SK-N-SH treated with all-trans-retinoic acid at 6 μM for 48 hours (cell line): ENCODE measurements around the gene NXPH1.
"Not testable (repeated sequence)": the region's sequence is repeated elsewhere in the genome, so short reads cannot be mapped to it uniquely, and the experiment has no call there.

Source experiments
- ATAC-seq: fragments of 200-7000 bp; cut with Tn5 transposase; 3 replicates; pipeline ENCODE4 v1.9.1; 2020; ENCODE audit warnings: mild to moderate bottlenecking, moderate library complexity
- ARNTL ChIP-seq: fragments of 450-650 bp; formaldehyde crosslinking; IDR thresholded peaks from 2 replicates; pipeline ENCODE4 v1.5.0; 2020; ENCODE audit warnings: low read depth, mild to moderate bottlenecking, moderate library complexity, borderline replicate concordance
- BACH2 ChIP-seq: fragments of 250-450 bp; sonication (Bioruptor Pico); IDR thresholded peaks from 2 replicates; pipeline ENCODE4 v1.9.0; 2021; ENCODE audit warnings: mild to moderate bottlenecking, borderline replicate concordance
- CREB5 ChIP-seq: fragments of 250-450 bp; sonication (Bioruptor Pico); IDR thresholded peaks from 2 replicates; pipeline ENCODE4 v1.5.1; 2020; ENCODE audit warnings: low read depth, mild to moderate bottlenecking, moderate library complexity
- CSDC2 ChIP-seq: fragments of 250-450 bp; sonication (Bioruptor Pico); IDR thresholded peaks from 2 replicates; pipeline ENCODE4 v1.5.0; 2020; ENCODE audit warnings: mild to moderate bottlenecking, moderate library complexity
- CSRNP3 ChIP-seq: fragments of 250-450 bp; sonication (Bioruptor Pico); IDR thresholded peaks from 2 replicates; pipeline ENCODE4 v1.5.1; 2021; ENCODE audit warnings: mild to moderate bottlenecking, moderate library complexity
- ESRRG ChIP-seq: fragments of 250-450 bp; sonication (Bioruptor Pico); IDR thresholded peaks from 2 replicates; pipeline ENCODE4 v1.6.1; 2021; ENCODE audit warnings: mild to moderate bottlenecking
- GLIS3 ChIP-seq: fragments of 250-450 bp; sonication (Bioruptor Pico); IDR thresholded peaks from 2 replicates; pipeline ENCODE4 v1.5.0; 2020; ENCODE audit warnings: mild to moderate bottlenecking, moderate library complexity
- ISL1 ChIP-seq: fragments of 250-450 bp; sonication (Bioruptor Pico); IDR thresholded peaks from 2 replicates; pipeline ENCODE4 v2.1.2; 2022; ENCODE audit warnings: mild to moderate bottlenecking, moderate library complexity
- PATZ1 ChIP-seq: fragments of 250-450 bp; sonication (Bioruptor Pico); IDR thresholded peaks from 2 replicates; pipeline ENCODE4 v1.8.0; 2020; ENCODE audit warnings: mild to moderate bottlenecking, moderate library complexity, borderline replicate concordance
- POU6F1 ChIP-seq: fragments of 250-450 bp; sonication (Bioruptor Pico); IDR thresholded peaks from 2 replicates; pipeline ENCODE4 v1.8.0; 2021; ENCODE audit warnings: low read depth, mild to moderate bottlenecking, moderate library complexity, borderline replicate concordance
- PPARA ChIP-seq: fragments of 250-450 bp; sonication (Bioruptor Pico); IDR thresholded peaks from 2 replicates; pipeline ENCODE4 v1.5.0; 2020; ENCODE audit warnings: mild to moderate bottlenecking, borderline replicate concordance
- RARB ChIP-seq: fragments of 250-450 bp; sonication (Bioruptor Pico); IDR thresholded peaks from 2 replicates; pipeline ENCODE4 v1.8.0; 2021; ENCODE audit warnings: mild to moderate bottlenecking, moderate library complexity
- SNAI2 ChIP-seq: fragments of 250-450 bp; sonication (Bioruptor Pico); IDR thresholded peaks from 2 replicates; pipeline ENCODE4 v1.5.0; 2020; ENCODE audit warnings: mild to moderate bottlenecking, moderate library complexity
- TCF4 ChIP-seq: fragments of 250-450 bp; sonication (Bioruptor Pico); IDR thresholded peaks from 2 replicates; pipeline ENCODE4 v1.8.0; 2021; ENCODE audit warnings: mild to moderate bottlenecking, moderate library complexity, borderline replicate concordance
- ZC3H10 ChIP-seq: fragments of 250-450 bp; sonication (Bioruptor Pico); IDR thresholded peaks from 2 replicates; pipeline ENCODE4 v1.5.1; 2021; ENCODE audit warnings: mild to moderate bottlenecking, moderate library complexity
- ZFP3 ChIP-seq: fragments of 250-450 bp; sonication (Bioruptor Pico); IDR thresholded peaks from 2 replicates; pipeline ENCODE4 v1.5.0; 2020; ENCODE audit warnings: mild to moderate bottlenecking, moderate library complexity
- ZFP30 ChIP-seq: fragments of 450-650 bp; formaldehyde crosslinking; IDR thresholded peaks from 2 replicates; pipeline ENCODE4 v1.5.0; 2022; ENCODE audit warnings: mild to moderate bottlenecking, moderate library complexity
- ZNF565 ChIP-seq: fragments of 450-650 bp; formaldehyde crosslinking; conservative IDR thresholded peaks from 2 replicates; pipeline ENCODE4 v1.5.0; 2020; ENCODE audit warnings: low read depth, mild to moderate bottlenecking, moderate library complexity
- ZNF70 ChIP-seq: fragments of 450-650 bp; formaldehyde crosslinking; IDR thresholded peaks from 2 replicates; pipeline ENCODE4 v1.5.0; 2020; ENCODE audit warnings: mild to moderate bottlenecking, moderate library complexity
- ZNF8 ChIP-seq: fragments of 450-650 bp; formaldehyde crosslinking; IDR thresholded peaks from 2 replicates; pipeline ENCODE4 v1.5.0; 2020; ENCODE audit warnings: mild to moderate bottlenecking, moderate library complexity

Gene NXPH1

GRCh38 chr7:8710124-8710523 is 276.7 kb downstream of the NXPH1 start:
- TF ChIP-seq ZFP3 (CRISPR knock-in tag) (no peak), POU6F1 (CRISPR knock-in tag) (no peak), SNAI2 (no peak), BACH2 (CRISPR knock-in tag) (no peak), CREB5 (no peak), GLIS3 (no peak), CSDC2 (CRISPR knock-in tag) (no peak), PPARA (no peak), ESRRG (CRISPR knock-in tag) (no peak), ZNF70 (CRISPR knock-in tag) (no peak), RARB (CRISPR knock-in tag) (no peak), ZNF565 (CRISPR knock-in tag) (no peak), ZC3H10 (CRISPR knock-in tag) (no peak), ARNTL (no peak), TCF4 (CRISPR knock-in tag) (no peak), CSRNP3 (CRISPR knock-in tag) (no peak)
- TF ChIP-seq, all 23 proteins: peak for 0
- no peak for ATAC-seq

- no peak for ATAC-seq
- TF ChIP-seq ZC3H10 (CRISPR knock-in tag) (no peak), ZNF565 (CRISPR knock-in tag) (no peak), ZNF70 (CRISPR knock-in tag) (no peak)
Measured at GRCh38 chr7:8714791-8715190, 281.4 kb downstream of the NXPH1 start.

GRCh38 chr7:8719102-8719501 is 285.7 kb downstream of the NXPH1 start:
- TF ChIP-seq GLIS3 = no peak
- ATAC-seq = no peak

- TF ChIP-seq ZFP3 (CRISPR knock-in tag) = 0 out of 2 replicates have a peak, but pooled peaks have one; percentile 56
- no peak for TF ChIP-seq BACH2 (CRISPR knock-in tag)
- TF ChIP-seq CSDC2 (CRISPR knock-in tag) = 0 out of 2 replicates have a peak, but pooled peaks have one; percentile 52
- no peak for ATAC-seq
Measured at GRCh38 chr7:8724080-8724718, 290.8 kb downstream of the NXPH1 start.

- ATAC-seq = not testable (repeated sequence)
Measured at GRCh38 chr7:8731756-8732155, 298.3 kb downstream of the NXPH1 start.

GRCh38 chr7:8739837-8740236 is 306.4 kb downstream of the NXPH1 start:
- TF ChIP-seq ZNF565 (CRISPR knock-in tag) (no peak), PPARA (no peak), CREB5 (no peak), CSRNP3 (CRISPR knock-in tag) (no peak), POU6F1 (CRISPR knock-in tag) (no peak), ISL1 (CRISPR knock-in tag) (no peak), ARNTL (no peak), BACH2 (CRISPR knock-in tag) (no peak), ZFP30 (CRISPR knock-in tag) (no peak), SNAI2 (no peak), PATZ1 (CRISPR knock-in tag) (no peak), ZNF8 (CRISPR knock-in tag) (no peak), ZC3H10 (CRISPR knock-in tag) (no peak), GLIS3 (no peak)
- ATAC-seq = no peak
